HG03565 (cell line): ENCODE results near the gene SLC12A4.
"Not testable (repeated sequence)": the region's sequence is repeated elsewhere in the genome, so short reads cannot be mapped to it uniquely, and the experiment has no call there.

Source experiments
- ATAC-seq: cut with Tn5 transposase; IDR thresholded peaks from one replicate; pipeline ENCODE4 v1.9.1; 2021; ENCODE audit warnings: mild to moderate bottlenecking, moderate library complexity; ENCODE audit not compliant: unreplicated experiment

Gene SLC12A4

GRCh38 chr16:67942510-67943255 lies 25.8 kb downstream of the SLC12A4 start:
- ATAC-seq, result no peak

GRCh38 chr16:67942200-67942509 lies 26.3 kb downstream of the SLC12A4 start:
- no peak for ATAC-seq

GRCh38 chr16:67941469-67942199 lies 26.8 kb downstream of the SLC12A4 start:
- no peak for ATAC-seq

- no peak for ATAC-seq
Measured at GRCh38 chr16:67940446-67941089, 27.9 kb downstream of the SLC12A4 start.

GRCh38 chr16:67939507-67940445 lies 28.7 kb downstream of the SLC12A4 start:
- ATAC-seq, result no peak

GRCh38 chr16:67937713-67938112 lies 30.7 kb downstream of the SLC12A4 start:
- not testable (repeated sequence) for ATAC-seq

- peak; percentile 47 for ATAC-seq
Measured at GRCh38 chr16:67936880-67937605, 31.4 kb downstream of the SLC12A4 start.

- no peak for ATAC-seq
Measured at GRCh38 chr16:67936124-67936879, 32.1 kb downstream of the SLC12A4 start, which contains the start of gene PSMB10. TSS of gene PSMB10 (minus strand) at chr16:67936850. CDS start at chr16:67936749, 101 bp downstream.

- ATAC-seq, result peak; percentile 80
Measured at GRCh38 chr16:67935402-67936123, 32.9 kb downstream of the SLC12A4 start.

- ATAC-seq, result no peak
Measured at GRCh38 chr16:67935101-67935401, 33.4 kb downstream of the SLC12A4 start.

GRCh38 chr16:67934306-67935100 lies 33.9 kb downstream of the SLC12A4 start:
- no peak for ATAC-seq

GRCh38 chr16:67933805-67934204 lies 34.6 kb downstream of the SLC12A4 start:
- ATAC-seq, result no peak

GRCh38 chr16:67932462-67932840 lies 36.0 kb downstream of the SLC12A4 start:
- no peak for ATAC-seq

GRCh38 chr16:67931712-67932461 lies 36.5 kb downstream of the SLC12A4 start, which contains the start of gene CTRL:
TSS of gene CTRL (minus strand) at chr16:67931862. CDS start at chr16:67931852, 10 bp downstream.
- no peak for ATAC-seq

GRCh38 chr16:67930678-67931211 lies 37.7 kb downstream of the SLC12A4 start:
- ATAC-seq, result no peak

GRCh38 chr16:67930191-67930590 lies 38.2 kb downstream of the SLC12A4 start:
- ATAC-seq, result no peak
